ENCODE results near the gene IDNK.
A peak's percentile ranks its signal among the peaks of the same experiment; 100 is the strongest.

The IDNK gene

GRCh38 chr9:83633676-83634075 is 10.7 kb downstream of the IDNK start:
- no peak for DNase-seq (ENCODE audit: low read depth in 2 of 2)

DNA sequence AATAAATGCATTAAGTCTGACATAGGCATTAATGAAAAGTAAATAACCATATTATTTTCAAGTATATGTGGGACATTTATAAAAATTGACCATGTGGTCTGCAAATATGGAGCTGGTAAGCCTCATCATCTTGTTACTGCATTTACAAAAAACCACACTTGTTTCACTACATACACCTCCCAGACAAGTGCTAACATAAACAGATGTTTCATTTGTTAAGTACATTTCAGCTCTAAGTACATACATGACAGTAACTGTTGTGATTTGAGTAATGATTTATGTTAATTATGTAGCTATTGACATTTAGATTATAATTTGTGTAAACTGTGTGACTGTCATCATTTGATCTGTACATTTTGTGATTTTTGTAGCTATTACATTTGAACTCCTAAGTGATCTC is 13.9 kb downstream of the IDNK start:
- no peak for DNase-seq (ENCODE audit: low read depth in 2 of 2)

- no peak for DNase-seq (ENCODE audit: low read depth in 2 of 2)
Observed at GRCh38 chr9:83637389-83637788, 14.4 kb downstream of the IDNK start.

DNA sequence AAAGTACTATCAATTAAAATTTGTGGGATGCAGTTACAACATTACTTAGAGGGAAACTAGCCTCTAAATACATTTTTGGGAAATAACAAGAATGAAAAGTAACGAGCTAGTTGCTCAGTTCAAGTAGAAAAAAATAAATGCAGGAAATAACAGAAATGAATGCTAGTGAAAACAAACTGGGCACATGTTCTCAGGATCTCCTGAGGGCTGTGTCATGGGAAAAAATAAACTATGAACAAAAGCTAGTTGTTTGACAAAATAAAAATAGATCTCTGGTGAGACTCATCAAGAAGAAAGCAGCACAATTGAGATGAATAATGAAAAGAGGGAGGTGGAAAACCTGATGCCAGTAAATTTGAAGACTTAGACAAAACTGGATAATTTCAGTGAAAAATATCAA is 16.3 kb downstream of the IDNK start:
- DNase-seq (ENCODE audit: low read depth in 2 of 2): no peak

DNA sequence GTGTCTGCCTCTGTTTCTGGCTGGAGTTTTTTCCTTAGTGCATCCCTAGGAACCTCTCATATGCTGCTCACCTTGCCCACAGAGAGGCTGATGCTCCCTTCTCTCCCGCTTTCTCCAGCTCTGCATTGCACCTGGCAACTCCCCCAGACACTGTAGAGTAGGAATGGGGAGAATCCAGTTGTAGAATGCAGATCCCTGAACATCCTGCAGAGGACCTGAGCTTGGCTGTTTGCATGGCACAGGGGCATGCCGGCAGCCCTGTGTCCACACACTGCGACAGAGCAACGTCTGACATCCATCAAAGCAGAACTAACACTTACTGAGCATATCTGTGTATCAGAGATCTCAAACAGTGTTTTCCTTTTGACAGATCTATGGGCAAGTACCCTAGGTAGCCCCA is 19.9 kb downstream of the IDNK start:
- DNase-seq (ENCODE audit: low read depth in 2 of 2): no peak

DNA sequence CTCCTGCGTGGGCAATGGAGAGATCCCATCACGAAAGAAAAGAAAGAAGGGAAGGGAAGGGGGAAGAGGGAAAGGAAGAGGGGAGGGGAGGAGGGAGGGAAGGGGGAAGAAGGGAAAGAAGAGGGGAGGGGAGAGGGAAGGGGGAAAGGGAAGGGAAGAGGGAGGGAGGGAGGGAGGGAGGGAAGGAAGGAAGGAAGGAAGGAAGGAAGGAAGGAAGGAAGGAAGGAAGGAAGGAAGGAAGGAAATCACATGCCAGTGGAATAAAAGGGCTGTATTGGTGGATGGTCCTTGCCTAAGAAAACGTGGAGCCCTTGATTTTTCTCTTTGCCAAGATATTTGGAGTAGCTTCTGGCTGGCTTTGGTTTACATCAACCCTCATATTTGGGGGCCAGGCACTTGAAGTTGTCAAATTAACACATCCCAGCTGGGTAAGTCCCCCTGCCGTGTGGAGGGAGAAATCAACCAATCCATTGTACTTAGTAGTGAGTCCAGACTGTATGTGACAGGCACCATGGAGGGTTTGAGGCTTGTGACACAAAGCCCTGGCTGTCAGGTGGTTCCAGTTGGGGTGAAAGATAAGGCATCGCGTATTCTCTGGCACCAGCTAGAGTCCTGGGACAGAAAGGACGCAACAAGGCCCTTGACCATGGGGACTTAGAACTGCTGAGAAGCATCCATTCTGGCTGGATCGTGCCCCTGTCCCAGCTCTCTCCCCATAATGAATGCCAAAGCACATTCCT is 23.7 kb downstream of the IDNK start:
- no peak for DNase-seq (ENCODE audit: low read depth in 2 of 2)

DNA sequence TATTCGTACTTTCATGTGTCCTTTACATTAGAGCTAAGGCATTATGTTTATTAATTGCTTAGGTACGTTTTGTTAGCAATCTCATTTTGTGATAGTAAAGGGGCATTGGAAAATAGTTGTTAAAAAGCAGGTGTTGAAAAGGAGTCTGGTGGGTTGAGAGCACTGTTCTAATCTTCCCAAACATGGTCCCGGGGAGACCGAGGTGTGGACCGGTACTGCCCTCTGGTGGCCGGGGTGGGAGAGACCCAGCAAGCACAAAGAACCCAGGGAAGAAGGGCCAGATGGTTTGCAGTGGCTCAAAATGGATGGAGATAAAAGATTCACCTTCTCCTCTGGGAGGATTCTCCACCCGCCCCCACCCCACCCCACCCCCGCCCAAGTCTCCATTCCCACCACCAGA is 26.1 kb downstream of the IDNK start:
- peak; percentile 65 to 69 for DNase-seq (ENCODE audit: low read depth in 2 of 2)

DNA sequence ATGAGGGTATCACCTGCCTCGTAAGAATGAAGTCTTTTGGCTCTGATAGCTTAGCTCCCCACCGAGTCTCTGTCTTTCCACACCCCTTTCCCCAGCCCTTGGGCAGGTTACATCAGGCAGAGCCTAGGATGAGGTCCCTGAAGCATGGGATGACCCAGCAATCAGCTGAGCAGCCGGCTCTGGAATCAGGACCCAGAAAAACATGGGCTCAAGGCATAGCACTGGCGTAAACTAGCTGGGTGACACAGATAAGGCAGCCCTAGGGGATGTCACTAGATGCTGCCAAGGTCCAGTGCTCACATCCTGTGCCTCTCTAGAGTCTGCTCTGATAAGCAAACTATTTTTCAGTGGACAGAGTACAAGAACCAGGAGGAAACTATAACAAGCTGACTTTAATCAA is 26.6 kb downstream of the IDNK start:
- DNase-seq (ENCODE audit: low read depth in 2 of 2): no peak

GRCh38 chr9:83651558-83651957 is 28.6 kb downstream of the IDNK start:
- no peak for DNase-seq (ENCODE audit: low read depth in 2 of 2)

DNA sequence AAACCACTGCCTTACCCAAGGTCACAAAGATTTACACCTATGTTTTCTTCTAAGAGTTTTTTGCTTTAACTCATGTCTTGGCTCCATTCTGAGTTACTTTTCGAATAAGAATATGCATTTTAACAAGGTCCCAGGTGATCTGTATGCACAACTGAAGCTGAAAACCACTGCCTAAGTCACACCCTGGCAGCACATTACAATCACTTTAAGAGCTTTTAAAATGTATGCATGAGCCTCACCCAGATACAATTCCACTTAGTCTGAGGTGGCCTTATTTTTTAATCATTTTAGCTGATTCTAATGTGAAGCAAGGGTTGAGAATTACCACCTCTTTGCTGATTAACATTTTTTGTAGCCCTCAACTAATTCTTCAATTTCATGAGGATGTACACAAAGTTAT is 29.5 kb downstream of the IDNK start:
- no peak for DNase-seq (ENCODE audit: low read depth in 2 of 2)

DNA sequence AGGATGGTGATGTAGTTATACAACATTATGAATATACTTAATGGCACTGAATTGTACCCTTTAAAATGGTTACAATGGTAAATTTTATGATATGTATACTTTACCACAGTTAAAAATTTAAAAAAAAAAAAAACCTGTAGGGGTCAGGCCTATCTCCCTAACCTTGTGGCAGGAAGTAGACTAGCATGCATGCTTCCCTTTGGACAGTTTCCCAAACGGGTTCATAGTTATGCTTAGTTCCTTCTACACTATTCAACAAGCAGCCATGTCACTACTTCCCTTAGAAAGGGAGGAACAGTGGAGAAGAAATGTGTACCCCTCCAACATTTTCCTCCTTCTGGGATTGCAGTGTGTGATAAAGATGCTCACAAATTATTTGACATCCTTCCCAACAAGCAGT is 32.5 kb downstream of the IDNK start:
- no peak for DNase-seq (ENCODE audit: low read depth in 2 of 2)

- no peak for DNase-seq (ENCODE audit: low read depth in 2 of 2)
Observed at GRCh38 chr9:83656032-83656680, 33.2 kb downstream of the IDNK start.

DNA sequence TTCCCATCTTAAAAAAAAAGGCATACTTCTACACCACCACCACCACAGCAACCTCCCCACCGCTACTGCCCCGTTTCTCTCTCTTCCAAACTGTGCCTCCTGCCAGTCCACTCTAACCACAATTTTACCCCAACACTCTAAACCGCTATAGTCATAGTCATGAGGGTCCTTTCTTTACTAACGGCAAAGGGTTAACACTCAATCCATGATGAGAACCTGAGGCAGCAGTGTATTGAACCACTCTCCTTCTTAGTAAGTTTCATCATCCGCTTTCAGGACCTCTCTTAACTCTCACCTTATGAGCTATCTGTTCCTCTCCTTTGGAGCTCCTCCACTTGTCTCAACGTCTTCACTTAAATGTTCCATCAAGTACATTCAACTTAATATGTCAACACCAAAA is 34.0 kb downstream of the IDNK start:
- no peak for DNase-seq (ENCODE audit: low read depth in 2 of 2)

GRCh38 chr9:83662933-83663332 is 40.0 kb downstream of the IDNK start:
- no peak for DNase-seq (ENCODE audit: low read depth in 2 of 2)

GRCh38 chr9:83665580-83666200 is 42.7 kb downstream of the IDNK start:
- DNase-seq (ENCODE audit: low read depth in 2 of 2): no peak

GRCh38 chr9:83669067-83669466 is 46.1 kb downstream of the IDNK start:
- DNase-seq (ENCODE audit: low read depth in 2 of 2): no peak

DNA sequence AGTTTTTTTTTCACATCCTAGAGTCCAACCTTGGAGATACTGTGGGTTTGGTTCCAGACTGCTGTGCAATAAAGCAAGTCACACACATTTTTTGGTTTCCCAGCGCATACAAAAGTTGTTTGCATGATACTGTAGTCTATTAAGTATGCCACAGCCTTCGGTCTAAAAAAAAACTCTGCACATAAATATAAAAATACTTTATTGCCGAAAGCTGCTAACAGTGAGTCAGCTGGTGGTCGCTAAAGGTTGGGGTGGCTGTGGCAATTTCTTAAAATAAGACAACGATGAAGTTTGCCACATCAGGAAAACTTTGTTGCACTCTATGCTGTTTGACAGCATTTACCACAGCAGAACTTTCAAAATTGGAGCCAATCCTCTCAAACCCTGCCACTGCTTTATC is 47.4 kb downstream of the IDNK start:
- DNase-seq (ENCODE audit: low read depth in 2 of 2): no peak

GRCh38 chr9:83671451-83671850 is 48.5 kb downstream of the IDNK start:
- no peak for DNase-seq (ENCODE audit: low read depth in 2 of 2)

DNA sequence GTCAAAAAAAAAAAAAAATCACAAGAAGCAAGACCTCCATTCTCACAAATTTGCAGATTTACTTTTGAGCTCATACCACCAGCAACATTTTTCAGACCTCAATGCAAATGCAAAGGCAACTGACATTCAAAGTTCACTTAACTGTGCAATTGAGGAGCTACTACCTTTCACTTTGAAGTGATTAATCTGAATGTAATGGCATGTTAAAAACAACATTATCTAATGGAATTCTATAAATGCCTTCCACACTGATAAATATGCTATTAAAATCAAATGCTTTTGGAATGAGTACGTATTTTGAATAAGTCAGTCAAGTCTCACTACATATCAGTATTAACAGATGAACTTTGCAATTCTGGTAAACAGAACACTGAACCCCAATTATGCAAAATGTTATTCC is 52.5 kb downstream of the IDNK start:
- DNase-seq (ENCODE audit: low read depth in 2 of 2): no peak

GRCh38 chr9:83677596-83677995 is 54.7 kb downstream of the IDNK start:
- no peak for DNase-seq (ENCODE audit: low read depth in 2 of 2)

DNA sequence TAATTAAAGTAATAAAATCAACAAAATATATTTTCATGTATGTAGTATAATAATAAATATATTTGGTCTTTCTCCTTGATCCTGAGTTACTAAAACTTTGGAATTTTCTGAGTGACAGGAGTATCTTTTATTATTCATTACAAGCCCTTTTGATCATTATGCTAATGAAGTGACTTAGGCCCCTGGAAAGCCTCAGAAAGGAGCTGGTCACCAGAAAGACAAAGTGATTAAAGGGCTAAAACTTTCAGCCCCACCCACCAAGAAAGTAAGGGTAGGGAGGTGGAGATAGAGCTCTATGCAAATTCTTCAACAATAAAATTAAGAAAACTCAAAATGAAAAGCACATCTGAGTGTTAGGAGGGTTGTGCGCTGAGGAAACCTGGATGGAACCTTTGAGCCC is 57.3 kb downstream of the IDNK start:
- DNase-seq (ENCODE audit: low read depth in 2 of 2): no peak

GRCh38 chr9:83681490-83681889 is 58.5 kb downstream of the IDNK start:
- no peak for DNase-seq (ENCODE audit: low read depth in 2 of 2)

DNA sequence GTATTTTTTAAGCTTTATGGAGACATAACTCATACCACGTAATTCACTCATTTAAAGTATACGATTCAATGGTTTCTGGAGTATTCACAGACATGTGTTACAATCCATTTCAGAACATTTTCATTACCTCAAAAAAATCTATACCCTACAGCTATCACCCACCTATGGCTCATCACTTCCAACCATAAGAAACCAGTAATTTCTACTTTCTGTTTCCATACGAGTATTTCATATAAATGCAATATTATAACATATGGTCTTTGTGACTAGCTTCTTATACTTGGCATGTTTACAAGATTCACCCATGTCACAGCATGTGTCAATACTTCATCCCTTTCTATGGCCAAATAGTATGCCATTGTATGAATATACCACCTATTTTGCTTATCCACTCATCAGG is 66.0 kb downstream of the IDNK start:
- DNase-seq (ENCODE audit: low read depth in 2 of 2): no peak

Measured in activated CD4-positive, alpha-beta T cell treated with anti-CD3 and anti-CD28 coated beads for 24 hours (primary cell).